SK-N-SH (cell line): ENCODE data around the gene FLVCR1. TPM values are rescaled to one million over a fixed set of nuclear protein-coding genes. Genes with fewer than 3 reads are reported as not detected.

Experiments used
- CTCF ChIA-PET: fragments of 300-600, 350-600 bp; formaldehyde crosslinking; extraction: SDS; loops from one replicate; lab custom pipeline; 2021; lab: Yijun Ruan, JAX
- POLR2A ChIA-PET: fragments of 350-600 bp; sonication (Branson Sonifier 250); formaldehyde crosslinking; extraction: SDS; loops from one replicate; lab custom pipeline; 2020; ENCODE audit warnings: antibody characterized with exemption, inconsistent platforms; lab: Yijun Ruan, JAX
- DNase-seq: peaks from one replicate; pipeline ENCODE4 v3.0.0; 2012
- H2AFZ ChIP-seq: fragments of 200-600 bp; sonication (generic); 2 replicates; pipeline ENCODE4 v1.8.1; 2016; ENCODE audit warnings: antibody characterized with exemption, mild to moderate bottlenecking, low read depth
- H3F3A ChIP-seq: fragments of 200-600 bp; sonication (generic); replicated peaks from 2 replicates; pipeline ENCODE3; 2016; ENCODE audit warnings: antibody characterized with exemption, mild to moderate bottlenecking; ENCODE audit not compliant: insufficient read depth
- H3K27ac ChIP-seq, 2 experiments: fragments of 200-500 bp in 1 of 2; fragments of 200-600 bp in 1 of 2; sonication (Bioruptor generic) in 1 of 2; sonication (generic), shearing (Covaris generic) in 1 of 2; 2 replicates each; pipeline versions ENCODE4 v1.5.1 to v1.6.1; 2014 to 2016; ENCODE audit warnings: low read depth in 2 of 2, inconsistent platforms in 1 of 2, low read length in 1 of 2, mild to moderate bottlenecking in 1 of 2, mixed read lengths in 1 of 2
- H3K27me3 ChIP-seq: fragments of 200-600 bp; sonication (generic), shearing (Covaris generic); 2 replicates; pipeline ENCODE4 v1.6.1; 2016; ENCODE audit warnings: mixed run types; ENCODE audit not compliant: insufficient read depth
- H3K36me3 ChIP-seq, 2 experiments: fragments of 200-500 bp in 1 of 2; fragments of 200-600 bp in 1 of 2; sonication (Bioruptor generic) in 1 of 2; sonication (generic) in 1 of 2; replicated peaks in 1 of 2; 2 replicates each; pipeline versions ENCODE3 to v1.5.1; 2014 to 2016; ENCODE audit warnings: low read length in 1 of 2, mild to moderate bottlenecking in 1 of 2; ENCODE audit not compliant: insufficient read depth in 2 of 2, control insufficient read depth in 1 of 2
- H3K4me1 ChIP-seq, 2 experiments: fragments of 200-500 bp in 1 of 2; fragments of 200-600 bp in 1 of 2; sonication (Bioruptor generic) in 1 of 2; sonication (generic), shearing (Covaris generic) in 1 of 2; 2 replicates each; pipeline versions ENCODE4 v1.5.1 to v1.6.1; 2014 to 2016; ENCODE audit warnings: low read depth in 1 of 2, low read length in 1 of 2, mixed run types in 1 of 2; ENCODE audit not compliant: insufficient read depth in 2 of 2, control insufficient read depth in 1 of 2
- H3K4me2 ChIP-seq: fragments of 200-600 bp; sonication (generic), shearing (Covaris generic); 2 replicates; pipeline ENCODE4 v1.6.1; 2017; ENCODE audit warnings: mixed run types
- H3K4me3 ChIP-seq, 2 experiments: fragments of 200-500 bp in 1 of 2; fragments of 200-600 bp in 1 of 2; sonication (Bioruptor generic) in 1 of 2; sonication (generic), shearing (Covaris generic) in 1 of 2; 2 replicates each; pipeline versions ENCODE4 v1.5.1 to v1.8.1; 2014 to 2016; ENCODE audit warnings: low read depth in 2 of 2, inconsistent platforms in 1 of 2, low read length in 1 of 2, mild to moderate bottlenecking in 1 of 2, mixed read lengths in 1 of 2, moderate library complexity in 1 of 2
- H3K79me2 ChIP-seq: fragments of 200-600 bp; sonication (generic); 2 replicates; pipeline ENCODE4 v1.8.1; 2017; ENCODE audit warnings: mild to moderate bottlenecking; ENCODE audit not compliant: insufficient read depth
- H3K9ac ChIP-seq: fragments of 200-600 bp; sonication (generic); 2 replicates; pipeline ENCODE4 v1.6.1; 2017; ENCODE audit warnings: mixed run types
- H3K9me2 ChIP-seq: fragments of 200-600 bp; sonication (generic); 2 replicates; pipeline ENCODE4 v1.6.1; 2017; ENCODE audit warnings: mixed run types
- H3K9me3 ChIP-seq: fragments of 200-600 bp; sonication (generic); 2 replicates; pipeline ENCODE4 v1.6.1; 2017; ENCODE audit warnings: mixed run types, mild to moderate bottlenecking, moderate library complexity
- H4K20me1 ChIP-seq: fragments of 200-600 bp; sonication (generic); 2 replicates; pipeline ENCODE4 v1.6.1; 2017; ENCODE audit warnings: mild to moderate bottlenecking, mixed run types; ENCODE audit not compliant: insufficient read depth
- CHD2 ChIP-seq: fragments of 150-350 bp; IDR thresholded peaks from 2 replicates; pipeline ENCODE4 v1.6.1; 2018; ENCODE audit warnings: low read length; ENCODE audit not compliant: partially characterized antibody
- ELF1 ChIP-seq: IDR thresholded peaks from 2 replicates; pipeline ENCODE4 v1.4.0; 2012
- EZH2phosphoT487 ChIP-seq: fragments of 200-600 bp; sonication (generic); IDR thresholded peaks from 2 replicates; pipeline ENCODE4 v1.6.1; 2017; ENCODE audit warnings: low read depth, mixed run types, mild to moderate bottlenecking, antibody characterized with exemption, moderate library complexity, borderline replicate concordance
- FOXJ3 ChIP-seq: sonication (generic); formaldehyde crosslinking; IDR thresholded peaks from 2 replicates; pipeline ENCODE4 v1.5.1; 2020; ENCODE audit warnings: mild to moderate bottlenecking, missing genetic modification reagents
- FOXM1 ChIP-seq: IDR thresholded peaks from 2 replicates; pipeline ENCODE4 v1.4.0; 2012; ENCODE audit warnings: low read depth, mild to moderate bottlenecking
- GABPA ChIP-seq: IDR thresholded peaks from 2 replicates; pipeline ENCODE4 v1.4.0; 2012; ENCODE audit warnings: low read depth, mild to moderate bottlenecking
- JUND ChIP-seq: IDR thresholded peaks from 2 replicates; pipeline ENCODE4 v1.4.0; 2012
- MEF2A ChIP-seq: IDR thresholded peaks from 2 replicates; pipeline ENCODE4 v1.4.0; 2012; ENCODE audit warnings: low read depth, borderline replicate concordance
- MXI1 ChIP-seq: IDR thresholded peaks from 2 replicates; pipeline ENCODE4 v1.6.1; 2012; ENCODE audit warnings: mild to moderate bottlenecking, low read depth, low read length, improper control_type of control experiment
- NFIC ChIP-seq: IDR thresholded peaks from 2 replicates; pipeline ENCODE4 v1.4.0; 2012; ENCODE audit warnings: borderline replicate concordance
- RCOR1 ChIP-seq: fragments of 150-350 bp; IDR thresholded peaks from 2 replicates; pipeline ENCODE4 v1.6.1; 2017; ENCODE audit warnings: antibody characterized with exemption, low read length
- RXRA ChIP-seq: IDR thresholded peaks from 2 replicates; pipeline ENCODE4 v1.4.0; 2012; ENCODE audit warnings: low read depth, mild to moderate bottlenecking, borderline replicate concordance
- SIN3A ChIP-seq: IDR thresholded peaks from 2 replicates; pipeline ENCODE4 v1.6.1; 2012; ENCODE audit warnings: low read depth, mild to moderate bottlenecking, low read length, moderate library complexity, borderline replicate concordance
- TEAD4 ChIP-seq: IDR thresholded peaks from 2 replicates; pipeline ENCODE4 v1.4.0; 2012; ENCODE audit warnings: mild to moderate bottlenecking, borderline replicate concordance; ENCODE audit not compliant: insufficient read depth
- YY1 ChIP-seq: IDR thresholded peaks from 2 replicates; pipeline ENCODE4 v1.4.0; 2012; ENCODE audit warnings: low read depth, mild to moderate bottlenecking
- WGBS: methylation state at CpG from one replicate; pipeline ENCODE4 v1.1.6; 2017; ENCODE audit warnings: low lambda C conversion rate; 5-methylcytosine and 5-hydroxymethylcytosine counted together
- polyA plus RNA-seq, 3 experiments: library from polyadenylated mRNA; depleted of rRNA; stranded (reverse); fragments of >200 nt; gene quantifications; 2 replicates each; pipeline ENCODE4 v1.2.3, GENCODE V29; 2012
- TF ChIP-seq, protein P1 (sequence below): fragments of 200-600 bp; sonication (generic); IDR thresholded peaks from 2 replicates; pipeline ENCODE4 v1.6.1; 2017; ENCODE audit warnings: antibody characterized with exemption, mild to moderate bottlenecking, moderate library complexity
- TF ChIP-seq, protein P2 (sequence below): fragments of 150-350 bp; IDR thresholded peaks from 2 replicates; pipeline ENCODE4 v1.6.1; 2017; ENCODE audit warnings: antibody characterized with exemption, low read length, low read depth, borderline replicate concordance
- TF ChIP-seq, protein P3 (sequence below): IDR thresholded peaks from 2 replicates; pipeline ENCODE4 v1.4.0; 2012; ENCODE audit warnings: low read depth
- TF ChIP-seq, protein P4 (sequence below): IDR thresholded peaks from 2 replicates; pipeline ENCODE4; 2012
- TF ChIP-seq, protein P5 (sequence below): fragments of 150-350 bp; IDR thresholded peaks from 2 replicates; pipeline ENCODE4 v1.6.1; 2016; ENCODE audit warnings: mild to moderate bottlenecking, low read depth, low read length
- TF ChIP-seq, protein P6 (sequence below): IDR thresholded peaks from 2 replicates; pipeline ENCODE4 v1.4.0; 2012; ENCODE audit warnings: low read depth, borderline replicate concordance

The FLVCR1 gene
- polyA plus RNA-seq, 1 of the 3 experiments (the other 2 are of a cell fraction): 1.7 TPM

DNA sequence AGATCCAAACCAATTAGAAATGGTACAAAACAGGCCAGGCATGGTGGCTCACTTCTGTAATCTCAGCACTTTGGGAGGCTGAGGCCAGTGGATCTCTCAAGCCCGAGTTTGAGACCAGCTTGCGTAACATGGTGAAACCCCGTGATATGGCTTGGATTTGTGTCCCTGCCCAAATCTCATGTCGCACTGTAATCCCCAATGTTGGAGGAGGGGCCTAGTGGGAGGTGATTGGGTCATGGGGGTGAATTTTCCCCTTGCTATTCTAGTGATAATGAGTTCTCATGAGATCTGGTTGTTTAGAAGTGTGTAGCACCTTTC, 85.3 kb downstream of the FLVCR1 start (continued):
- TF ChIP-seq, protein P1, sequence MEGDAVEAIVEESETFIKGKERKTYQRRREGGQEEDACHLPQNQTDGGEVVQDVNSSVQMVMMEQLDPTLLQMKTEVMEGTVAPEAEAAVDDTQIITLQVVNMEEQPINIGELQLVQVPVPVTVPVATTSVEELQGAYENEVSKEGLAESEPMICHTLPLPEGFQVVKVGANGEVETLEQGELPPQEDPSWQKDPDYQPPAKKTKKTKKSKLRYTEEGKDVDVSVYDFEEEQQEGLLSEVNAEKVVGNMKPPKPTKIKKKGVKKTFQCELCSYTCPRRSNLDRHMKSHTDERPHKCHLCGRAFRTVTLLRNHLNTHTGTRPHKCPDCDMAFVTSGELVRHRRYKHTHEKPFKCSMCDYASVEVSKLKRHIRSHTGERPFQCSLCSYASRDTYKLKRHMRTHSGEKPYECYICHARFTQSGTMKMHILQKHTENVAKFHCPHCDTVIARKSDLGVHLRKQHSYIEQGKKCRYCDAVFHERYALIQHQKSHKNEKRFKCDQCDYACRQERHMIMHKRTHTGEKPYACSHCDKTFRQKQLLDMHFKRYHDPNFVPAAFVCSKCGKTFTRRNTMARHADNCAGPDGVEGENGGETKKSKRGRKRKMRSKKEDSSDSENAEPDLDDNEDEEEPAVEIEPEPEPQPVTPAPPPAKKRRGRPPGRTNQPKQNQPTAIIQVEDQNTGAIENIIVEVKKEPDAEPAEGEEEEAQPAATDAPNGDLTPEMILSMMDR: no peak
- TF ChIP-seq, protein P2, sequence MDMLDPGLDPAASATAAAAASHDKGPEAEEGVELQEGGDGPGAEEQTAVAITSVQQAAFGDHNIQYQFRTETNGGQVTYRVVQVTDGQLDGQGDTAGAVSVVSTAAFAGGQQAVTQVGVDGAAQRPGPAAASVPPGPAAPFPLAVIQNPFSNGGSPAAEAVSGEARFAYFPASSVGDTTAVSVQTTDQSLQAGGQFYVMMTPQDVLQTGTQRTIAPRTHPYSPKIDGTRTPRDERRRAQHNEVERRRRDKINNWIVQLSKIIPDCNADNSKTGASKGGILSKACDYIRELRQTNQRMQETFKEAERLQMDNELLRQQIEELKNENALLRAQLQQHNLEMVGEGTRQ: no peak
- TF ChIP-seq, protein P3, sequence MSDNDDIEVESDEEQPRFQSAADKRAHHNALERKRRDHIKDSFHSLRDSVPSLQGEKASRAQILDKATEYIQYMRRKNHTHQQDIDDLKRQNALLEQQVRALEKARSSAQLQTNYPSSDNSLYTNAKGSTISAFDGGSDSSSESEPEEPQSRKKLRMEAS: no peak

DNA sequence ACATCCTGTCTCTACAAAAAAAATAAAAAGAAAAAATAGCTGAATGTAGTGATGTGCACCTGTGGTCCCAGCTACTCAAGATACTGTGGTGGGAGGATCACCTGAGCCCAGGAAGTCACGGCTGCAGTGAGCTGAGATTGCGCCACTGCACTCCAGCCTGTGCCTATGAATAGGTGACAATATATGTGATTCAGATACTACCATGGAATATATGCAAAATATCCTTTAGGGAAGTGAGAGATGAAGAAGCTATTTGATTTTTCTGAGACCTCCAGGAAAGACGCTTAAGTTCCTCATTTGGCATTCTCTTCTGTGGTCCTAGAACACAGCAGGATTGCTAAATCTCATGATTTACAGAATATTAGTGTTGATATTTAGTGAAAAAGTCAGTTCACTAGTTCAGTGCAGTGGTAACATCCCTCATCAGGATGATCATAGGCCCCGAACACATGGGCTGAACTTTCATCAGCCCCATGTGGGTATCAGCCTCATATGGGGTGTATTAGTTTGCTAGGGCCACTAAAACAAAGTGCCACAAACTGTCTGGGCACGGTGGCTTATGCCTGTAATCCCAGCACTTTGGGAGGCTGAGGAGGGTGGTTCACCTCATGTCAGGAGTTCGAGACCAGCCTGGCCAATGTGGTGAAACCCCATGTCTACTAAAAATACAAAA, 86.3 kb downstream of the FLVCR1 start:
- H3K9ac ChIP-seq: no peak overlapping the region
- ChIA-PET CTCF (no interaction called here), POLR2A (no interaction called here)
- no peaks in the 10 kb centered on the region for H3K27me3 ChIP-seq
- no peaks in the 10 kb centered on the region for H3K9me2 ChIP-seq
- no peaks in the 10 kb centered on the region for H3F3A ChIP-seq
- WGBS: 79% methylated on average over 6 of the region's 6 CpGs
- H3K4me2 ChIP-seq: no peak overlapping the region
- H3K4me3 ChIP-seq: no peak overlapping the region
- H3K27ac ChIP-seq: no peak overlapping the region
- no peaks in the 10 kb centered on the region for H4K20me1 ChIP-seq
- TF ChIP-seq, protein P1: no peak
- TF ChIP-seq JUND: no peak
- TF ChIP-seq, protein P2: no peak
- TF ChIP-seq MEF2A: no peak
- TF ChIP-seq TEAD4: no peak
- TF ChIP-seq CHD2: no peak
- TF ChIP-seq, protein P4, sequence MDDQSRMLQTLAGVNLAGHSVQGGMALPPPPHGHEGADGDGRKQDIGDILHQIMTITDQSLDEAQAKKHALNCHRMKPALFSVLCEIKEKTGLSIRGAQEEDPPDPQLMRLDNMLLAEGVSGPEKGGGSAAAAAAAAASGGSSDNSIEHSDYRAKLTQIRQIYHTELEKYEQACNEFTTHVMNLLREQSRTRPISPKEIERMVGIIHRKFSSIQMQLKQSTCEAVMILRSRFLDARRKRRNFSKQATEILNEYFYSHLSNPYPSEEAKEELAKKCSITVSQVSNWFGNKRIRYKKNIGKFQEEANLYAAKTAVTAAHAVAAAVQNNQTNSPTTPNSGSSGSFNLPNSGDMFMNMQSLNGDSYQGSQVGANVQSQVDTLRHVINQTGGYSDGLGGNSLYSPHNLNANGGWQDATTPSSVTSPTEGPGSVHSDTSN: no peak
- TF ChIP-seq FOXM1: no peak
- TF ChIP-seq YY1: no peak
- no peak for TF ChIP-seq GABPA
- no peak for TF ChIP-seq RCOR1
- TF ChIP-seq FOXJ3 (CRISPR knock-in tag): no peak
- TF ChIP-seq, protein P5, sequence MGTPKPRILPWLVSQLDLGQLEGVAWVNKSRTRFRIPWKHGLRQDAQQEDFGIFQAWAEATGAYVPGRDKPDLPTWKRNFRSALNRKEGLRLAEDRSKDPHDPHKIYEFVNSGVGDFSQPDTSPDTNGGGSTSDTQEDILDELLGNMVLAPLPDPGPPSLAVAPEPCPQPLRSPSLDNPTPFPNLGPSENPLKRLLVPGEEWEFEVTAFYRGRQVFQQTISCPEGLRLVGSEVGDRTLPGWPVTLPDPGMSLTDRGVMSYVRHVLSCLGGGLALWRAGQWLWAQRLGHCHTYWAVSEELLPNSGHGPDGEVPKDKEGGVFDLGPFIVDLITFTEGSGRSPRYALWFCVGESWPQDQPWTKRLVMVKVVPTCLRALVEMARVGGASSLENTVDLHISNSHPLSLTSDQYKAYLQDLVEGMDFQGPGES: no peak
- no peak for TF ChIP-seq SIN3A
- TF ChIP-seq MXI1: no peak
- TF ChIP-seq ELF1: no peak
- no peak for TF ChIP-seq NFIC
- TF ChIP-seq, protein P6, sequence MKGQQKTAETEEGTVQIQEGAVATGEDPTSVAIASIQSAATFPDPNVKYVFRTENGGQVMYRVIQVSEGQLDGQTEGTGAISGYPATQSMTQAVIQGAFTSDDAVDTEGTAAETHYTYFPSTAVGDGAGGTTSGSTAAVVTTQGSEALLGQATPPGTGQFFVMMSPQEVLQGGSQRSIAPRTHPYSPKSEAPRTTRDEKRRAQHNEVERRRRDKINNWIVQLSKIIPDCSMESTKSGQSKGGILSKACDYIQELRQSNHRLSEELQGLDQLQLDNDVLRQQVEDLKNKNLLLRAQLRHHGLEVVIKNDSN: no peak
- no peak for TF ChIP-seq EZH2phosphoT487
- TF ChIP-seq RXRA: no peak
- H3K79me2 ChIP-seq: no peaks in the 10 kb centered on the region
- no peak overlapping the region for H2AFZ ChIP-seq
- H3K36me3 ChIP-seq: no peaks in the 10 kb centered on the region
- H3K9me3 ChIP-seq: no peaks in the 10 kb centered on the region
- no peak for DNase-seq
- H3K4me1 ChIP-seq: no peaks in the 10 kb centered on the region
